Activated CD4-positive, alpha-beta T cell treated with anti-CD3 and anti-CD28 coated beads, Interleukin-2, Interleukin-4, amounts not matched to agents 100 ng/mL and 50 ng/mL, durations not matched to agents 16 hours and 8 hours (primary cell): ENCODE data around the gene ACE.

Source experiments
- DNase-seq: peaks from one replicate; pipeline ENCODE4 v3.0.0-alpha.2; 2020; ENCODE audit warnings: low spot score

The ACE gene

GRCh38 chr17:63476854-63477479, at the start of gene ACE:
Gene ACE, plus strand, starts transcription at chr17:63477061. Its CDS starts 34 bp downstream, at chr17:63477095.
- DNase-seq, result peak; percentile 22

GRCh38 chr17:63429766-63430165, 47.1 kb upstream of the ACE start:
- no peak for DNase-seq

GRCh38 chr17:63430223-63430622, 46.6 kb upstream of the ACE start:
- no peak for DNase-seq

GRCh38 chr17:63431618-63431938, 45.3 kb upstream of the ACE start:
- DNase-seq, result no peak

- DNase-seq, result no peak
Measured at GRCh38 chr17:63431939-63432804, 44.7 kb upstream of the ACE start.

- DNase-seq, result no peak
Measured at GRCh38 chr17:63433746-63434591, 42.9 kb upstream of the ACE start.

- DNase-seq, result no peak
Measured at GRCh38 chr17:63434951-63435571, 41.8 kb upstream of the ACE start.

- DNase-seq, result no peak
Measured at GRCh38 chr17:63435681-63436522, 41.0 kb upstream of the ACE start.

- DNase-seq, result no peak
Measured at GRCh38 chr17:63436523-63437110, 40.2 kb upstream of the ACE start.

- DNase-seq, result no peak
Measured at GRCh38 chr17:63437287-63438091, 39.4 kb upstream of the ACE start.

- DNase-seq, result no peak
Measured at GRCh38 chr17:63438092-63439051, 38.5 kb upstream of the ACE start.

GRCh38 chr17:63439687-63440086, 37.2 kb upstream of the ACE start:
- DNase-seq, result peak; percentile 58

- DNase-seq, result no peak
Measured at GRCh38 chr17:63440127-63440769, 36.6 kb upstream of the ACE start.

GRCh38 chr17:63440770-63441335, 36.0 kb upstream of the ACE start:
- DNase-seq, result no peak

- DNase-seq, result no peak
Measured at GRCh38 chr17:63441654-63442053, 35.2 kb upstream of the ACE start.

- DNase-seq, result no peak
Measured at GRCh38 chr17:63442074-63442473, 34.8 kb upstream of the ACE start.

GRCh38 chr17:63442549-63443035, 34.3 kb upstream of the ACE start:
- DNase-seq, result no peak

- DNase-seq, result no peak
Measured at GRCh38 chr17:63443053-63443452, 33.8 kb upstream of the ACE start.
